Femur (tissue), 1 donor: Measurements from ENCODE around the gene ADAMTS17.

Experiments
- DNase-seq: peaks from one replicate; pipeline ENCODE4 v3.0.0-alpha.2; 2017

ADAMTS17 gene

GRCh38 chr15:99923711-99924110 lies 418.1 kb downstream of the ADAMTS17 start:
- no peak for DNase-seq
